Activated gamma-delta T cell (primary cell): Measurements from ENCODE around the gene YIF1A.

ENCODE experiments used
- DNase-seq: peaks from one replicate; lab custom pipeline; 2025; lab: John Stamatoyannopoulos, UW

Gene YIF1A

GRCh38 chr11:66243782-66244535 is 45.0 kb downstream of the YIF1A start:
- DNase-seq: no peak

- DNase-seq: no peak
These were observed 46.7 kb downstream of the YIF1A start for GRCh38 chr11:66242095-66242765.

GRCh38 chr11:66240781-66241136 is 48.2 kb downstream of the YIF1A start:
- no peak for DNase-seq

DNA sequence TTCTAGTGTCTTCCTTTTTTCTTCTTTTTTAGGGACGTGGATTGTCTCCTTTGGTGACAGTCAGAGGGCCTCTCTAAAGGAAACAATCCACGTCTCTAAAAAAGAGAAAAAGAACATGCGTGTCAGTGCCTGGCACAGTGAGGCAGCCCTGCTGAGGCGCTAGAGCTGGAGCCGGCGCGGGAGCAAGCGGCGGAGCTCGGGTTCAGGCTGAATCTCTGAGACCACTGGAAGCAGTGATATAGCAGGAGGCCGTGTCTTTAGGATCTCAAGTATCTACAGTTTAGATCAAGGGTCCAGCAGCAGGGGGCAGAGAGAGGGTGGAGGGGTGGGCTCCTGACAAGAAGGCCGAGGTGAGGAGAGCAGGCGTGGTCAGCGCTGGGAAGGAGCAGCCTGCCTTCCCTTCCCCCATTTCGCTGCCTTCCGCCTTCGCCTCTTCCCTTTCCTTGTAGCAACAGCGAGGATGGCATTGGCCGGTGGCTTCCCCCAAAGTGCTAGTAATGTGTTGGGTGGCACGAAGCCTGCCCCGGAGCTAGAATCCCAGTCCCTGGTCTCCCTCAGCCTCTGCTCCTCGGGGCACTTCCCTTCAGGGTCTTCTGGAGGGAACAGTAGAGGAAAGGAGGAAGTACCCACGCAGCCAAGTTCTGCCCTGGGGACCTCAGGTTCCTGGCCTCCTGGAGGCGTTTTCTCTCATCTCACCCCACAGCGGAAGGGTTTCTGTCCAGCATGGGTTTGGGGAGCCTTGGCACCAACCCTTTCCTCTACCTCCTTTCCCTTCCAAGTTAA is 48.8 kb downstream of the YIF1A start:
- no peak for DNase-seq

- DNase-seq: no peak
These were observed 49.4 kb downstream of the YIF1A start for GRCh38 chr11:66239511-66239910.

DNA sequence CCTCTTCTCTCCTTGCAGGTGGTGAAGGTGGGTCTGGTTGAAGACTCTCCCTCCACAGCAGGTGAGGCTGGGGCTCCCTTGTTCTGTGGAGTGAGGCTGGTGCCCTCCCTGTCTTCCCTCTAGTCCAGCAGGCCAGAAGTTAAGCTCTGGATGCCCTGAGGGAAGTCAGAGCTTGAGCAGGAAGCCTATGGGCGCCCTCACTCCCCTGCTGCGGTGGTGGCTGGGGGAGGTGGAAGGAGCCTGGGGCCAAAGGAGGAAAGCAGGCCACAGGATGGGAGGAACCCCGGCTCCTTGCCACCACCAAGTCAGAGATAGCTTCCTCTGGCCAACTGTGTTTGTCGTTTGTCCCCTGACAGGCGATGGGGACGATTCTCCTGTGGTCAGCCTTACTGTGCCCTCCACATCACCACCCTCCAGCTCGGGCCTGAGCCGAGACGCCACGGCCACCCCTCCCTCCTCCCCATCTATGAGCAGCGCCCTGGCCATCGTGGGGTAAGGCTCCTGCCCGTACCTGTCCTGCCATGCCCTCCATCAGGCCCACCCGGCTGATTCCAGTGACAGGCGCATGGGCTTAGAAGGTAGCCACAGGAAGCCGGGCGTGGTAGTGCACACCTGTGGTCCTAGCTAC is 50.0 kb downstream of the YIF1A start:
- no peak for DNase-seq

DNA sequence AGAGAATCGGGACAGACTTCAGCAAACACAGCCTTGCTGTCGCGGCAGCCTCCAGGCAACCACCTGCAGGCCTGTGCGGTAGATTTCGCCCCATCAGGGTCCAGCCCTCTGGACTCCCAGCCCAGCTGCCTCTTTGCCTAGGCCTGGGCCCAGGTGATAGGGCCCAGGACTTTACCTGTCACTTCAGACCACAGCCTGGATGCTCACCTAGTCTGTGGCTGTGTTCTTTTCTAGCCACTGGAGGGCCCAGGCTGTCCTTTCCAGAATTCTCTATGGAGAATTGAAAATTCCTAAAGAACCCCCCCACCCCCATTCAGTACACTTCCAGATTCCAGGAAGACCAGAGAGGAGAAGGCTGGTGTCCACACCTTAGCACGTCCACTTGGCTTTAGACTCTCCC is 51.1 kb downstream of the YIF1A start:
- DNase-seq: no peak

DNA sequence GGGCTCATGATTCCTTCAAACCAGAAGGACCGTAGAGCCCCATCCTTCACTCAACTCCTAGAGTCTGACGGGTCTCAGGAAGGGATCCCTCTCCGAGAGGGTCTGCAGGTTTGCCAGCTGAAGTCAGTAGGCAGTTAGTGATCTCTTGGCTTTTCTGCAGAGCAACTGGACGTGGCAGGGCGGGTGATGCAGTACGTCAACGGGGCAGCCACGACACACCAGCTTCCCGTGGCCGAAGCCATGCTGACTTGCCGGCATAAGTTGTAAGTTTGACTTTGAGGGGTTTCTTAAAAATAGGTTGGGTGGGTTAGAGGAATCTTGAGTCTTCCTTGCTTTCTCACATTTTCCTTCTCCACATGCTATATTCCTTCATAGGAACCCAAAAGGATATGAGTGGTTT is 53.8 kb downstream of the YIF1A start:
- DNase-seq: no peak
